HCT116 (cell line): ENCODE measurements around the gene ELFN2. TPM values are rescaled to one million over a fixed set of nuclear protein-coding genes. Genes with fewer than 3 reads are reported as not detected.

Experiments used
- ATAC-seq: fragments of 200-7000 bp; cut with Tn5 transposase; 2 replicates; pipeline ENCODE4 v1.9.1; 2020; ENCODE audit warnings: mild to moderate bottlenecking, moderate library complexity
- BruUV-seq: library from RNA; stranded (reverse); fragments of 400-500 nt; replicated peaks from 2 replicates; lab custom pipeline; 2021; lab: Mats Ljungman, UMichigan
- CTCF ChIA-PET: fragments of 300-600 bp; sonication (Branson Sonifier 250); formaldehyde crosslinking; loops from one replicate; lab custom pipeline; 2021; ENCODE audit warnings: antibody characterized with exemption; lab: Charles Lee
- POLR2A ChIA-PET: fragments of 300-600, 350-600 bp; sonication (Branson Sonifier 250); formaldehyde crosslinking; loops from one replicate; lab custom pipeline; 2021; ENCODE audit warnings: antibody characterized with exemption; lab: Charles Lee
- RAD21 ChIA-PET, 2 experiments: fragments of 300-600 bp; sonication (Branson Sonifier 250); formaldehyde crosslinking; loops; one replicate each; lab custom pipeline; 2023; ENCODE audit warnings: low total read pairs in 2 of 2; ENCODE audit not compliant: uncharacterized antibody in 2 of 2, unreplicated experiment in 2 of 2, low non-redundant PET in 1 of 2; lab: Charles Lee
- DNase-seq: peaks from one replicate; pipeline ENCODE4 v3.0.0-alpha.2; 2010; ENCODE audit warnings: low read depth, low spot score
- H2AFZ ChIP-seq: fragments of 200-600 bp; shearing (Covaris generic), sonication (generic); 2 replicates; pipeline ENCODE4 v1.6.1; 2017; ENCODE audit warnings: low read depth, mixed run types, mixed read lengths, antibody characterized with exemption, low read length; ENCODE audit not compliant: poor library complexity, severe bottlenecking
- H3K27ac ChIP-seq: 2 replicates; pipeline ENCODE4 v1.5.1; 2012; ENCODE audit warnings: low read depth, low read length
- H3K27me3 ChIP-seq: fragments of 200-600 bp; sonication (generic); 2 replicates; pipeline ENCODE4 v1.6.1; 2016; ENCODE audit warnings: mixed run types, low read length, mixed read lengths; ENCODE audit not compliant: insufficient read depth
- H3K36me3 ChIP-seq, 2 experiments: fragments of 200-500 bp in 1 of 2; fragments of 200-600 bp in 1 of 2; sonication (Bioruptor generic) in 1 of 2; sonication (generic) in 1 of 2; 2 replicates each; pipeline versions ENCODE4 v1.5.1 to v1.6.1; 2014 to 2016; ENCODE audit warnings: low read length in 2 of 2, inconsistent platforms in 1 of 2, mixed read lengths in 1 of 2, mixed run types in 1 of 2; ENCODE audit not compliant: insufficient read depth in 2 of 2, control insufficient read depth in 1 of 2
- H3K4me1 ChIP-seq, 2 experiments: fragments of 200-600 bp in 1 of 2; sonication (generic) in 1 of 2; 2 replicates each; pipeline versions ENCODE4 v1.5.1 to v1.6.1; 2012 to 2017; ENCODE audit warnings: low read length in 2 of 2, inconsistent platforms in 1 of 2, mild to moderate bottlenecking in 1 of 2, mixed read lengths in 1 of 2, mixed run types in 1 of 2, moderate library complexity in 1 of 2; ENCODE audit not compliant: insufficient read depth in 2 of 2, control insufficient read depth in 1 of 2
- H3K4me2 ChIP-seq: fragments of 200-600 bp; sonication (generic); 2 replicates; pipeline ENCODE4 v1.6.1; 2017; ENCODE audit warnings: mixed run types, low read length, mixed read lengths
- H3K4me3 ChIP-seq, 2 experiments: fragments of 200-600 bp in 1 of 2; sonication (generic) in 1 of 2; replicated peaks in 1 of 2; 2 replicates each; pipeline ENCODE4 v1.5.1; 2011 to 2016; ENCODE audit warnings: low read length in 2 of 2, control low read depth in 1 of 2, low read depth in 1 of 2, mild to moderate bottlenecking in 1 of 2, mixed read lengths in 1 of 2, mixed run types in 1 of 2
- H3K79me2 ChIP-seq: fragments of 200-600 bp; sonication (generic); 2 replicates; pipeline ENCODE4 v1.6.1; 2017; ENCODE audit warnings: mild to moderate bottlenecking, mixed run types, low read length, moderate library complexity, mixed read lengths; ENCODE audit not compliant: insufficient read depth
- H3K9ac ChIP-seq: fragments of 200-600 bp; sonication (generic); 2 replicates; pipeline ENCODE4 v1.6.1; 2016; ENCODE audit warnings: low read length, mixed read lengths
- H3K9me2 ChIP-seq: fragments of 200-600 bp; sonication (generic), shearing (Covaris generic); 2 replicates; pipeline ENCODE4 v1.6.1; 2017; ENCODE audit warnings: mixed run types, mild to moderate bottlenecking, moderate library complexity; ENCODE audit not compliant: insufficient read depth
- H3K9me3 ChIP-seq, 2 experiments: fragments of 200-500 bp in 1 of 2; fragments of 200-600 bp in 1 of 2; sonication (Bioruptor generic) in 1 of 2; sonication (generic) in 1 of 2; 2 replicates each; pipeline ENCODE4 v1.6.1; 2014 to 2017; ENCODE audit warnings: low read length in 2 of 2, mixed read lengths in 2 of 2, inconsistent platforms in 1 of 2, low read depth in 1 of 2, mild to moderate bottlenecking in 1 of 2, mixed run types in 1 of 2, moderate library complexity in 1 of 2; ENCODE audit not compliant: control insufficient read depth in 1 of 2, insufficient read depth in 1 of 2
- H4K20me1 ChIP-seq: fragments of 200-600 bp; sonication (generic), shearing (Covaris generic); 2 replicates; pipeline ENCODE4 v1.6.1; 2017; ENCODE audit warnings: mixed run types, mild to moderate bottlenecking, moderate library complexity; ENCODE audit not compliant: insufficient read depth
- CEBPB ChIP-seq: IDR thresholded peaks from 2 replicates; pipeline ENCODE4 v1.6.1; 2012; ENCODE audit warnings: low read depth
- CTCF ChIP-seq, 3 experiments: fragments of 200-600 bp in 1 of 3; sonication (generic) in 1 of 3; IDR thresholded peaks in 2 of 3; conservative IDR thresholded peaks in 1 of 3; 2 replicates each; pipeline ENCODE4 v1.5.1; 2012 to 2017; ENCODE audit warnings: low read depth in 2 of 3, low read length in 2 of 3, antibody characterized with exemption in 1 of 3, borderline replicate concordance in 1 of 3, control low read depth in 1 of 3, mild to moderate bottlenecking in 1 of 3, mixed read lengths in 1 of 3, mixed run types in 1 of 3, moderate library complexity in 1 of 3; ENCODE audit not compliant: insufficient read depth in 1 of 3
- EGR1 ChIP-seq: IDR thresholded peaks from 2 replicates; pipeline ENCODE4 v1.6.1; 2012; ENCODE audit warnings: low read depth
- EZH2phosphoT487 ChIP-seq: fragments of 200-600 bp; IDR thresholded peaks from 2 replicates; pipeline ENCODE4 v1.6.1; 2018; ENCODE audit warnings: antibody characterized with exemption, borderline replicate concordance
- JUND ChIP-seq: IDR thresholded peaks from 2 replicates; pipeline ENCODE4 v1.6.1; 2012
- POLR2A ChIP-seq: IDR thresholded peaks from 2 replicates; pipeline ENCODE4 v1.7.0; 2011; ENCODE audit warnings: borderline replicate concordance; ENCODE audit not compliant: insufficient read depth, insufficient read length; ENCODE audit errors: extremely low read depth
- POLR2AphosphoS5 ChIP-seq: IDR thresholded peaks from 2 replicates; pipeline ENCODE4 v1.6.1; 2011; ENCODE audit warnings: mild to moderate bottlenecking, low read depth, low read length, moderate library complexity
- SIN3A ChIP-seq: IDR thresholded peaks from 2 replicates; pipeline ENCODE4 v1.6.1; 2012; ENCODE audit warnings: low read depth
- TCF7L2 ChIP-seq: IDR thresholded peaks from 2 replicates; pipeline ENCODE4 v1.7.0; 2011; ENCODE audit warnings: borderline replicate concordance, inconsistent platforms; ENCODE audit not compliant: insufficient read depth, insufficient read length; ENCODE audit errors: extremely low read depth
- YY1 ChIP-seq: IDR thresholded peaks from 2 replicates; pipeline ENCODE4 v1.6.1; 2011; ENCODE audit warnings: low read length, low read depth, moderate library complexity, mild to moderate bottlenecking; ENCODE audit not compliant: insufficient replicate concordance; ENCODE audit errors: extremely low read depth
- ZBTB33 ChIP-seq: IDR thresholded peaks from 2 replicates; pipeline ENCODE4 v1.6.1; 2011; ENCODE audit warnings: mild to moderate bottlenecking, low read length, moderate library complexity; ENCODE audit not compliant: insufficient replicate concordance; ENCODE audit errors: extremely low read depth
- ZNF274 ChIP-seq: fragments of 200-500 bp; sonication (Bioruptor generic); IDR thresholded peaks from 2 replicates; pipeline ENCODE4 v1.6.1; 2014; ENCODE audit warnings: mild to moderate bottlenecking, low read depth, low read length, inconsistent platforms
- intact Hi-C: fragments of 100-400 bp; cut with micrococcal nuclease; formaldehyde crosslinking; loops from 2 replicates; pipeline ENCODE4 v1.10.0; 2022
- total RNA-seq: library from RNA; stranded (reverse); gene quantifications from one replicate; pipeline ENCODE4 v1.2.1, GENCODE V29; 2021; ENCODE audit not compliant: unreplicated experiment
- TF ChIP-seq, protein P1 (sequence below): IDR thresholded peaks from 2 replicates; pipeline ENCODE4 v1.6.1; 2012

The ELFN2 gene
- total RNA-seq, 1 experiment from 2014 or later = 45.4 TPM

DNA sequence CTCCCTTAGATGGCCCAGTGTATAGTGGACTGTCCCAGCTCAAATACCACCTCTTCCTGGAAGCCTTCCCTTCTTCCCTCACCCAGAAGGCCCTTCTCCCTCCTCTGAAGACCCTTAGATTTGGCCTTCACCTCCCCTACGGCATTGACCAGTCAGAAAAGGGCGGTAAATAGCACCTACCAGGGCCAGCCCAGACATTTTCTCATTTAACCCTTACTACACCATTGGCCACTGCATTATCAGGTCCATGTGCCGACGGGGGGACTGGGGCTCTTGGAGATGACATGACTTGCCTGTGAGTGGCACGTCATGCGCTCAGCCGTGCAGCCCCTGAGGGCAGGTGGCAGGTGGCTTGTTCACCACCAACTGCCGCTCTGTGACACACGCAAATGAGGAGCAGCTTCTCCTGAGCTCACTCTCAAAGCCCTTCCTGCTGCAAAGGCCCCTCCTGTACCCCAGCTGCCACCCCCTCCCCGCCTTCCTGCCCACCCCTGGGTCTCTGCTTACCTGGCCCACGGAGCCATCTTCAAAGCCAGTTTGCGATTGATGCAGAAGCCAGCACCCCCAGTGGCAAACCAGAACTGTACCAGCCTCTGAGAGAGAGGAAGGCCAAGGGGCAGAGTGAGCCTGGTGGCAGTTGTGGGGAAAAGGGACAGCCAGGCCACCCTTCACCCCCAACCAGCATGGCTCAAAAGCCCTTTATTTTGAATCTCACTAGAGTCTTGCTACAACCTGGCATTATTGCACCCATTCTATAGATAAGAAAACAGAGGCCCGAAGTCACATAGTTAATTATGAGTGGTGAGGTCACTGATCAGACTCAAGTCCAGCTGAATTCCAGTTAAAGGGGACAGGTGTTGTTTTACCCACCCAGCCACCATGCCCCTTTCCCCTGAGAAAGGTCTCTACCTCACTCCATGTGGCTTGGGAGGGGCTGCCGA is 49.4 kb upstream of the ELFN2 start:
- Histone ChIP-seq H4K20me1 (no peaks in the 10 kb centered on the region), H3K27me3 (no peaks in the 10 kb centered on the region), H3K4me1 (peaks cover 7 to 45% of the 10 kb centered on the region in 2 experiments), H3K79me2 (no peaks in the 10 kb centered on the region), H3K4me3 (no peak overlapping the region), H3K27ac (no peak overlapping the region), H3K9ac (no peak overlapping the region), H3K9me2 (no peaks in the 10 kb centered on the region), H3K36me3 (no peaks in the 10 kb centered on the region), H3K4me2 (peak overlapping the region; percentile 44), H2AFZ (no peak overlapping the region), H3K9me3 (no peaks in the 10 kb centered on the region)
- ChIA-PET POLR2A (no interaction called here), CTCF (no interaction called here), RAD21 (no interaction called here)
- TF ChIP-seq TCF7L2 = no peak
- TF ChIP-seq POLR2A = no peak
- no peak for TF ChIP-seq JUND
- no peak for TF ChIP-seq ZNF274
- TF ChIP-seq EZH2phosphoT487 = no peak
- no peak for TF ChIP-seq CTCF (IDR thresholded peaks at IDR 0.05 in 2 of 3, conservative IDR thresholded peaks at IDR 0.05 in 1 of 3; ENCODE audit: borderline replicate concordance in 1 of 3, insufficient read depth in 1 of 3, low read depth in 2 of 3, low read length in 2 of 3)
- TF ChIP-seq EGR1 = no peak
- TF ChIP-seq, protein P1, sequence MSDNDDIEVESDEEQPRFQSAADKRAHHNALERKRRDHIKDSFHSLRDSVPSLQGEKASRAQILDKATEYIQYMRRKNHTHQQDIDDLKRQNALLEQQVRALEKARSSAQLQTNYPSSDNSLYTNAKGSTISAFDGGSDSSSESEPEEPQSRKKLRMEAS = no peak
- no peak for TF ChIP-seq SIN3A
- no peak for TF ChIP-seq YY1
- no peak for TF ChIP-seq POLR2AphosphoS5
- no peak for TF ChIP-seq ZBTB33
- TF ChIP-seq CEBPB = no peak
- DNase-seq (no peak), ATAC-seq (no peak)
- intact Hi-C loops = no loop called here
- BruUV-seq = no TSS peak
